Left lung (tissue), 10 donors: ENCODE measurements around the gene TTC39A. TPM values are rescaled to one million over a fixed set of nuclear protein-coding genes. Genes with fewer than 3 reads are reported as not detected.
"Not testable (repeated sequence)": the region's sequence is repeated elsewhere in the genome, so short reads cannot be mapped to it uniquely, and the experiment has no call there.

ENCODE experiments used
- ATAC-seq: fragments of 200-7000 bp; cut with Tn5 transposase; one replicate; pipeline ENCODE4 v1.9.1; 2020; ENCODE audit warnings: moderate library complexity
- DNase-seq, 4 donors: peaks; one replicate each; pipeline ENCODE4 v3.0.0-alpha.2; 2013 to 2020
- H3K27ac ChIP-seq, 2 donors: fragments of 200-600 bp; sonication (generic) in 1 of 2; one replicate each; pipeline versions ENCODE4 v1.5.0 to v1.8.0; 2020 to 2021
- H3K27me3 ChIP-seq, 2 donors: fragments of 200-600 bp; sonication (generic) in 1 of 2; one replicate each; pipeline versions ENCODE4 v1.5.0 to v1.8.0; 2020 to 2021
- H3K36me3 ChIP-seq, 2 donors: fragments of 200-600 bp; sonication (generic) in 1 of 2; one replicate each; pipeline versions ENCODE4 v1.5.0 to v1.8.0; 2020 to 2021
- H3K4me1 ChIP-seq, 2 donors: fragments of 200-600 bp; one replicate each; pipeline ENCODE4 v1.8.0; 2021
- H3K4me3 ChIP-seq, 2 donors: fragments of 200-600 bp; sonication (generic) in 1 of 2; one replicate each; pipeline versions ENCODE4 v1.5.0 to v1.8.0; 2020 to 2021; ENCODE audit warnings: mild to moderate bottlenecking in 1 of 2
- H3K9me3 ChIP-seq, 2 donors: fragments of 200-600 bp; sonication (generic) in 1 of 2; one replicate each; pipeline versions ENCODE4 v1.5.0 to v1.8.0; 2020 to 2021
- intact Hi-C, 2 donors: fragments of 100-400 bp; cut with DNase I; formaldehyde crosslinking; loops; one replicate each; pipeline versions ENCODE4 v1.11.2 to v1.14.2; 2022
- polyA plus RNA-seq, 6 donors: library from polyadenylated mRNA; unstranded; fragments of 120-200 nt; gene quantifications; one replicate each; pipeline ENCODE4 v1.2.1, GENCODE V29; 2013; ENCODE audit not compliant: insufficient read length in 6 of 6
- total RNA-seq, 2 donors: library from RNA; stranded (reverse); fragmentation: NEBNext Ultra II Directional; extraction: Animal tissue kit (Norgen Biotek cat#: 25700); gene quantifications; one replicate each; pipeline ENCODE4 v1.2.1, GENCODE V29; 2021
- TF ChIP-seq, protein P1 (sequence below), 2 donors: fragments of 200-600 bp; sonication (generic) in 1 of 2; IDR thresholded peaks; one replicate each; pipeline versions ENCODE4 v1.5.0 to v1.8.0; 2021; ENCODE audit warnings: antibody characterized with exemption in 2 of 2
- donor health status: DM: no; HTN: yes; CAD: no.
- donor health status: DM: no; HTN: no; CAD: no.

The TTC39A gene
- total and polyA plus RNA-seq, 8 donors: 8.0 to 44.6 (median 10.9) TPM

DNA sequence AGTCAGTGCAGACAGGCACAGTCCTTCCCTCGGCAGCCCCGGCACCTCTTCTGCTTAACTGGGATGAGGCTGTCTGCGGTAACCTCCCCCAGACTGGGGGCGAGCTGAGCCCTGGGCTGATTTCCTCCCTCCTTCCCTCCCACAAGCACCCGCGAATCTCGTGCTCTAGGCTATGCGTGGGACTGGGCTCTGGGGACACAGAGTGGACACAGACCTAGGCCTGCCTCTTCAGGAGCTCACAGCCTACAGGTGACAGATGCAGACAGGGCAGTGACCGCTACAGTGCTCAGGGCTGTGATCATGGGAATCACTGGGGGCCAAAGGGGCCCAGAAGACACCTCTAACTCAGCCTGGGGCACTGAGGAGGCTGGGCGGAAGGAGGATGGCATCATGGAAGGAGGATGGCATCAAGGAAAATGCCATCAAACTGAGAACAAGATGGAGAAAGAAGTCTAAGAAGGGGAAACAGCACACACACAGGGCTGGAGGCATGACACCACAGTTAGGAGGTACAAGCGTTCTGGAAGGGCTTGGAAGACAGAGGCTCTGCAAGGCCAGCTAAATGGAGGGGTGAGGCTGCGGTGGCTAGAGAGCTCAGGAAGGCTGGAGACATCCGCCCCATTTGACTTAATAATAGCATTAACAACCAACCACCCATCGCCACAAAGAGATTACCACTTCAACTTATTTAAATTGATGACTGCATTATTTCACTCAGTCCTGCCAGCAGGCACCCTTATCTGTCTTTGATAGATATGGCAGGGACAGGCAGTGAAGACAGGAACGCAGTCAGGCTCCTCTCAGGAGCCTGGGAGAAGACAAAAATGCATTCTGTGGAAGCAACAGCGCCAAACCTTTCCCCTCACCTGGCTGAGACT is 4.2 kb downstream of the TTC39A start:
- intact Hi-C loops: no loop called here
- peaks cover 4 to 7% of the 10 kb centered on the region in 2 donors for H3K4me1 ChIP-seq
- H3K4me3 ChIP-seq: no peak overlapping the region
- no peak overlapping the region for H3K27ac ChIP-seq
- H3K9me3 ChIP-seq: no peaks in the 10 kb centered on the region
- peaks cover 0 to 23% of the 10 kb centered on the region in 2 donors for H3K27me3 ChIP-seq
- no peak for DNase-seq
- ATAC-seq: no peak
- H3K36me3 ChIP-seq: no peaks in the 10 kb centered on the region
- TF ChIP-seq, protein P1, sequence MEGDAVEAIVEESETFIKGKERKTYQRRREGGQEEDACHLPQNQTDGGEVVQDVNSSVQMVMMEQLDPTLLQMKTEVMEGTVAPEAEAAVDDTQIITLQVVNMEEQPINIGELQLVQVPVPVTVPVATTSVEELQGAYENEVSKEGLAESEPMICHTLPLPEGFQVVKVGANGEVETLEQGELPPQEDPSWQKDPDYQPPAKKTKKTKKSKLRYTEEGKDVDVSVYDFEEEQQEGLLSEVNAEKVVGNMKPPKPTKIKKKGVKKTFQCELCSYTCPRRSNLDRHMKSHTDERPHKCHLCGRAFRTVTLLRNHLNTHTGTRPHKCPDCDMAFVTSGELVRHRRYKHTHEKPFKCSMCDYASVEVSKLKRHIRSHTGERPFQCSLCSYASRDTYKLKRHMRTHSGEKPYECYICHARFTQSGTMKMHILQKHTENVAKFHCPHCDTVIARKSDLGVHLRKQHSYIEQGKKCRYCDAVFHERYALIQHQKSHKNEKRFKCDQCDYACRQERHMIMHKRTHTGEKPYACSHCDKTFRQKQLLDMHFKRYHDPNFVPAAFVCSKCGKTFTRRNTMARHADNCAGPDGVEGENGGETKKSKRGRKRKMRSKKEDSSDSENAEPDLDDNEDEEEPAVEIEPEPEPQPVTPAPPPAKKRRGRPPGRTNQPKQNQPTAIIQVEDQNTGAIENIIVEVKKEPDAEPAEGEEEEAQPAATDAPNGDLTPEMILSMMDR (IDR thresholded peaks at IDR 0.05): no peak

DNA sequence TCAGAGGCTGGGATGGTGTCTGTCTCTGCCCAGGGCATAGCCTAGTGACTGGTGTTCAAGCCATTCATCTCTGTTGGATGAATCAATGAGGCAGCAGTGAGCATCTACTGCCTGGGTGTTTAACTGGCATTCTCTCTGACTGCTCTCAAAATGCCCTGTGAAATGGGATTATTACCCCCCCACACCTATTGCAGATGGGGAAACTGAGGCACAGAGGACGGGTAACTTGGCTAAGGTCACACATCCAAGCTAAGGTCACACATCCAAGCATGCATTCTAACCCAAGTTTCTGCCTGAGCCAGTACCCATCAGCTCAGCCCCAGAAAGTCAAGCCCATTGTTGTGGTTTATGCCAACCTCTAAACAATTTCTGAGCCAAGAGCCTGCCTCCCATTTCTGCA is 5.0 kb downstream of the TTC39A start:
- H3K9me3 ChIP-seq: no peaks in the 10 kb centered on the region
- H3K27ac ChIP-seq: no peak overlapping the region
- no peaks in the 10 kb centered on the region for H3K36me3 ChIP-seq
- DNase-seq (no peak), ATAC-seq (no peak)
- H3K27me3 ChIP-seq: peaks cover 0 to 15% of the 10 kb centered on the region in 2 donors
- no peak overlapping the region for H3K4me3 ChIP-seq
- H3K4me1 ChIP-seq: no peaks in the 10 kb centered on the region
- TF ChIP-seq, protein P1 (IDR thresholded peaks at IDR 0.05): no peak
- intact Hi-C loops: no loop called here

DNA sequence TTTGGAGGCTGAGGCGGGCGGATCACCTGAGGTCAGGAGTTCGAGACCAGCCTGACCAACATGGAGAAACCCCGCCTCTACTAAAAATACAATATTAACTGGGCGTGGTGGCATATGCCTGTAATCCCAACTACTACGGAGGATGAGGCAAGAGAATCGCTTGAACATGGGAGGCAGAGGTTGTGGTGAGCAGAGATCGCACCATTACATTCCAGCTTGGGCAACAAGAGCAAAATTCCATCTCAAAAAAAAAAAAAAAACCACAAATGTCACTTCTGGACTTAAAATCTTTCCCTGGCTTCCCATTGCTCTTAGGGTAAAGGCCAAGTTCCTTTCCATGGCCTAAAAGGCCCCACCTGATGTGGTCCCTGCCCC is 5.4 kb downstream of the TTC39A start:
- intact Hi-C loops, H3K4me3 ChIP-seq, H3K9me3 ChIP-seq, H3K27ac ChIP-seq, H3K36me3 ChIP-seq, H3K4me1 ChIP-seq, ATAC-seq, DNase-seq: not testable (repeated sequence)
- peaks cover 0 to 14% of the 10 kb centered on the region in 2 donors for H3K27me3 ChIP-seq

DNA sequence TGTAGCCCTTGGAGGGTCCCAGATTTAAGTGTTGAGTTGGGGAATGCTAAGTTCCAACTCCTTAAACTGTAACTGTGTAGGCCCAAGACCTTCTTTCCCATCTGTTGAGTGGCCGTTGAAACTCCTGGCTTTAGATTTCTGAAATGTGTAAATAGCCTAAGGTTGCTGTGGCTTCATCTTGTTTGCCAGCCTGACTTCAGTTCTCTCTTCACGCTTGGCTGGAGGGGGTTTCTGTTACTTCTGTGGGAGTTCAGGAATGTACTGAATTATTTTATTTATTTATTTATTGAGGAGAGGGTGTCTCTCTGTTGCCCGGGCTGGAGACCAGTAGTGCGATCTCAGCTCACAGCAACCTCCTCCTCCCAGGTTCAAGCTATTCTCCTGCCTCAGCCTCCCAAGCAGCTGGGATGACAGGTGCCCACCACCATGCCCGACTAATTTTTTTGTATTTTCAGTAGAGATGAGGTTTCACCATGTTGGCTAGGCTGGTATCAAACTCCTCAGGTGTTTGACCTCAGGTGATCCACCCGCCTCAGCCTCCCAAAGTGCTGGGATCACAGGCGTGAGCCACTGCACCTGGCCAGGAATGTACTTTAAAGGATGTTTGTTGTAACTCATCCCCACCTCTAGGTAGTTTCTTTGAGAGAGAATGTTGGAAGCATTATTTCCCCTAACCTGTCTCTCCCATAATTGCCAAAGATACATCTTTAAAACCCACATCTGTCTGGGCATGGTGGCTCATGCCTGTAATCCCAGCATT is 5.9 kb downstream of the TTC39A start:
- intact Hi-C loops: no loop called here

DNA sequence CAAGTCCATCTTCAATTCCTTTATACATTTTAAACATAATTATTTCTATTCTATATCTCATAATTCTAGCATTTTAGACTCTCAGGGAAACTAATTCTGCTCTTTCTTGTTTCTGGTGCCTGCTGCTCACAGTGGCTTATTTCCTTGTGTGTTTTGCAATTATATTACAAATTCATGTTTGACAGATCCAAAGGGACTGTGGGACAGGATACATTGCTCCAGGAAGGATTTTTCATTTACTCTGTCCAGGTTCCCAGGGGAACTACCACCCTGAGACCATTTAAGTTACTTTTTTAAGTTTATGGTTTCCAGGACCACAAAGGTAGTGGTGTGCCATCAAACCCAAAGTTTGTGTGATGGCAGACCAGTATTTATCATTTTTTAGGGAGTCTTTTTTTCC is 6.6 kb downstream of the TTC39A start:
- Histone ChIP-seq H3K4me1 (no peaks in the 10 kb centered on the region), H3K9me3 (no peaks in the 10 kb centered on the region), H3K4me3 (no peak overlapping the region), H3K27me3 (peaks cover 0 to 1% of the 10 kb centered on the region in 2 donors), H3K36me3 (no peaks in the 10 kb centered on the region), H3K27ac (no peak overlapping the region)
- TF ChIP-seq, protein P1 (IDR thresholded peaks at IDR 0.05): no peak
- intact Hi-C loops: no loop called here
- ATAC-seq (no peak), DNase-seq (no peak)

More for the DNA sequence above, 5.9 kb downstream of the TTC39A start:
- H3K4me1 ChIP-seq: no peaks in the 10 kb centered on the region
- no peak overlapping the region for H3K27ac ChIP-seq
- ATAC-seq: no peak
- no peaks in the 10 kb centered on the region for H3K9me3 ChIP-seq
- TF ChIP-seq, protein P1 (IDR thresholded peaks at IDR 0.05): no peak
- peaks cover 0 to 8% of the 10 kb centered on the region in 2 donors for H3K27me3 ChIP-seq
- H3K36me3 ChIP-seq: no peaks in the 10 kb centered on the region
- H3K4me3 ChIP-seq: no peak overlapping the region
- DNase-seq: no peak
